Measurements from ENCODE around the gene FMN2. TPM values are rescaled to one million over a fixed set of nuclear protein-coding genes. Genes with fewer than 3 reads are reported as not detected.

Gene FMN2
- total and polyA plus RNA-seq, 2 experiments from 2014 or later, result 0.97 TPM; not detected in 1

GRCh38 chr1:240099329-240099728, 7.6 kb downstream of the FMN2 start:
- H3K4me3 ChIP-seq, result no peak overlapping the region
- H4K20me1 ChIP-seq (ENCODE audit: insufficient read depth, poor library complexity, severe bottlenecking), result no peaks in the 10 kb centered on the region
- WGBS (ENCODE audit: low lambda C conversion rate, missing lambda C conversion rate), result 72% methylated on average over 5 of the region's 5 CpGs
- no peak overlapping the region for H3K4me2 ChIP-seq
- H3K27me3 ChIP-seq, result peaks cover 40% of the 10 kb centered on the region
- H3K27ac ChIP-seq, result no peak overlapping the region
- H3K9me2 ChIP-seq (replicated peaks; ENCODE audit: insufficient read depth), result no peaks in the 10 kb centered on the region
- H3K79me2 ChIP-seq, result no peaks in the 10 kb centered on the region
- H3K4me1 ChIP-seq (ENCODE audit: insufficient read depth), result no peaks in the 10 kb centered on the region
- no peaks in the 10 kb centered on the region for H3K9me3 ChIP-seq (ENCODE audit: low read depth)
- no peak for DNase-seq (ENCODE audit: low spot score)
- TF ChIP-seq CTCF (IDR thresholded peaks at IDR 0.05; ENCODE audit: poor library complexity) (no peak), EZH2phosphoT487 (IDR thresholded peaks at IDR 0.05; ENCODE audit: low read depth, severe bottlenecking, unreplicated experiment) (no peak), EZH2 (IDR thresholded peaks at IDR 0.05; ENCODE audit: borderline replicate concordance) (no peak)
- H2AFZ ChIP-seq, result no peak overlapping the region
- no peaks in the 10 kb centered on the region for H3K36me3 ChIP-seq (replicated peaks; ENCODE audit: insufficient read depth, low read depth)

- 72% methylated on average over 3 of the region's 3 CpGs for WGBS (ENCODE audit: low lambda C conversion rate, missing lambda C conversion rate)
These were observed 8.1 kb downstream of the FMN2 start for GRCh38 chr1:240099748-240100147.

GRCh38 chr1:240100371-240100934, 8.8 kb downstream of the FMN2 start:
- DNase-seq (ENCODE audit: low spot score), result no peak
- Histone ChIP-seq H3K36me3 (replicated peaks; ENCODE audit: insufficient read depth, low read depth) (no peaks in the 10 kb centered on the region), H3K27ac (no peak overlapping the region), H3K4me3 (no peak overlapping the region), H3K4me2 (no peak overlapping the region), H3K9me2 (replicated peaks; ENCODE audit: insufficient read depth) (no peaks in the 10 kb centered on the region), H3K79me2 (no peaks in the 10 kb centered on the region), H3K27me3 (peaks cover 33% of the 10 kb centered on the region), H3K9me3 (ENCODE audit: low read depth) (no peaks in the 10 kb centered on the region), H3K4me1 (ENCODE audit: insufficient read depth) (no peaks in the 10 kb centered on the region), H4K20me1 (ENCODE audit: insufficient read depth, poor library complexity, severe bottlenecking) (no peaks in the 10 kb centered on the region), H2AFZ (no peak overlapping the region)
- TF ChIP-seq CTCF (IDR thresholded peaks at IDR 0.05; ENCODE audit: poor library complexity), result no peak
- TF ChIP-seq EZH2phosphoT487 (IDR thresholded peaks at IDR 0.05; ENCODE audit: low read depth, severe bottlenecking, unreplicated experiment), result no peak
- TF ChIP-seq EZH2 (IDR thresholded peaks at IDR 0.05; ENCODE audit: borderline replicate concordance), result no peak
- 88% methylated on average over 1 of the region's 1 CpG for WGBS (ENCODE audit: low lambda C conversion rate, missing lambda C conversion rate)

More at GRCh38 chr1:240099748-240100147, 8.1 kb downstream of the FMN2 start:
- TF ChIP-seq EZH2phosphoT487 (IDR thresholded peaks at IDR 0.05; ENCODE audit: low read depth, severe bottlenecking, unreplicated experiment) (no peak), CTCF (IDR thresholded peaks at IDR 0.05; ENCODE audit: poor library complexity) (no peak), EZH2 (IDR thresholded peaks at IDR 0.05; ENCODE audit: borderline replicate concordance) (no peak)
- no peaks in the 10 kb centered on the region for H3K9me2 ChIP-seq (replicated peaks; ENCODE audit: insufficient read depth)
- no peaks in the 10 kb centered on the region for H3K79me2 ChIP-seq
- DNase-seq (ENCODE audit: low spot score), result no peak
- H3K36me3 ChIP-seq (replicated peaks; ENCODE audit: insufficient read depth, low read depth), result no peaks in the 10 kb centered on the region
- no peak overlapping the region for H3K4me3 ChIP-seq
- H3K9me3 ChIP-seq (ENCODE audit: low read depth), result no peaks in the 10 kb centered on the region
- no peak overlapping the region for H3K27ac ChIP-seq
- no peaks in the 10 kb centered on the region for H3K4me1 ChIP-seq (ENCODE audit: insufficient read depth)
- no peak overlapping the region for H3K4me2 ChIP-seq
- no peaks in the 10 kb centered on the region for H4K20me1 ChIP-seq (ENCODE audit: insufficient read depth, poor library complexity, severe bottlenecking)
- no peak overlapping the region for H2AFZ ChIP-seq
- H3K27me3 ChIP-seq, result peaks cover 37% of the 10 kb centered on the region
